ENCODE measurements around the gene MAPK12. TPM values are rescaled to one million over a fixed set of nuclear protein-coding genes. Genes with fewer than 3 reads are reported as not detected.

MAPK12 gene
- total and polyA plus RNA-seq, 9 of the 15 experiments (the other 6 are each of a cell fraction or from before 2014, with no cell fraction given): 0.79 to 71.5 (median 32.8) TPM

DNA sequence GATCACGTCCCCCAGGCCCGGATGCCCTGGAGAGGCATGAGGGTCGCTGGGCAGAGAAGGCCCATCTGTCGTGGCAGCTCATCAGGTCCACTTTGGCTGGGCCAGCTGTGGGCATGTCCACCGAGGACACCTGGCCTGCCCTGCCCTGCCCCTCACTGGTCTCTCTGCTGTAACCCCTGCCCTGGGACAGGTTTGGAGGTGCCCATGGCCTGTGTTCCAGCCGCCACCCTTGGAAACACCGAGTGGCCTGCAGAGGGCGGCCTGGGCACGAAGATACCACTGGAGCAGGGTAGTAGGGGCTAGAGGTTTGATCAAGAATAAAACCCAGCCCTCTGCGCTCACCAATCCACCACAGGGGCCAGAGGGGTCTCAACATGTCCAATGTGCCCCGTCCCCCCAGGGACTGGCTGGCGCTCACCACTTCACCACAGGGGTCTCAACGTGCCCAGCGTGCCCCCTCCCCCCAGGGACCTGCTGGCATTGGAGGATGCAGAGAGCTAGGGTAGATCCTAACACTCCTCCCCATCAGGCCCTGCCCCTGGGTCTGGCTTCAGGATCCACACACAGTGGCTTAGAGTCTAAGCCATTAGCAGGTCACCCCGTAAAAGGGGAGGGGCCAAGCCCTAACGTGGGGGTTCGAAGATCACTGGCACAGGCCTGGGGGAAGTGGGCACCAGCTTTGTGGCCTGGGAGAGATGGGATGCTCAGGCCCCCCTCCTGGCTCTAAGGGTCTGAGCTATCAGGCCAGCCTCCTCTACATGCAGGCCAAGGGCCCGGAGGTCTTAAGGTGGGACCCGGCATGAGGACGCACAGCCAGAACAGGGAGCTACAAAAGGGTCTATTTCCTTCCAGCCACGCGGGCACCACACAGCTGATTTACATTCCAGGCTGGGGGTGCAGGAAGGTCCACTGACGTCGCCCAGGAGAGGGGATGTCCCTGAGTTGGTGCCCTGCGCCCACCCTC is 9.1 kb downstream of the MAPK12 start (continued):
- TF ChIP-seq RBFOX2 (IDR thresholded peaks at IDR 0.05; ENCODE audit: low read depth, low read length): peak; percentile 31; the same call in 1 of the 2 replicates
- TF ChIP-seq BCLAF1 (IDR thresholded peaks at IDR 0.05; ENCODE audit: borderline replicate concordance in 1 of 2, control insufficient read depth in 1 of 2, low read depth in 2 of 2, low read length in 1 of 2): no peak
- TF ChIP-seq HCFC1 (IDR thresholded peaks at IDR 0.05; ENCODE audit: low read depth, low read length): no peak
- no peak for TF ChIP-seq HNRNPUL1 (IDR thresholded peaks at IDR 0.05; ENCODE audit: low read length)
- TF ChIP-seq ZC3H11A (IDR thresholded peaks at IDR 0.05; ENCODE audit: low read depth, low read length): no peak
- TF ChIP-seq NCOA2 (IDR thresholded peaks at IDR 0.05; ENCODE audit: partially characterized antibody in 2 of 2): no peak
- no peak for TF ChIP-seq FOXM1 (IDR thresholded peaks at IDR 0.05; ENCODE audit: low read depth)
- no peak for TF ChIP-seq FOXM1 (CRISPR knock-in tag; IDR thresholded peaks at IDR 0.05; ENCODE audit: low read depth)
- TF ChIP-seq CTCF (IDR thresholded peaks at IDR 0.05 in 2 of 3, conservative IDR thresholded peaks at IDR 0.05 in 1 of 3; ENCODE audit: insufficient read depth in 2 of 3, low read depth in 1 of 3, low read length in 3 of 3): peak; percentile 45 to 46 (median 45)
- peak; percentile 67 for TF ChIP-seq PRDM10 (IDR thresholded peaks at IDR 0.05; ENCODE audit: partially characterized antibody)
- TF ChIP-seq, protein P1, sequence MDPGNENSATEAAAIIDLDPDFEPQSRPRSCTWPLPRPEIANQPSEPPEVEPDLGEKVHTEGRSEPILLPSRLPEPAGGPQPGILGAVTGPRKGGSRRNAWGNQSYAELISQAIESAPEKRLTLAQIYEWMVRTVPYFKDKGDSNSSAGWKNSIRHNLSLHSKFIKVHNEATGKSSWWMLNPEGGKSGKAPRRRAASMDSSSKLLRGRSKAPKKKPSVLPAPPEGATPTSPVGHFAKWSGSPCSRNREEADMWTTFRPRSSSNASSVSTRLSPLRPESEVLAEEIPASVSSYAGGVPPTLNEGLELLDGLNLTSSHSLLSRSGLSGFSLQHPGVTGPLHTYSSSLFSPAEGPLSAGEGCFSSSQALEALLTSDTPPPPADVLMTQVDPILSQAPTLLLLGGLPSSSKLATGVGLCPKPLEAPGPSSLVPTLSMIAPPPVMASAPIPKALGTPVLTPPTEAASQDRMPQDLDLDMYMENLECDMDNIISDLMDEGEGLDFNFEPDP (CRISPR knock-in tag; IDR thresholded peaks at IDR 0.05): no peak
- no peak for TF ChIP-seq SIRT6 (IDR thresholded peaks at IDR 0.05; ENCODE audit: low read depth, low read length)
- TF ChIP-seq RAD21 (CRISPR knock-in tag; conservative IDR thresholded peaks at IDR 0.05 in 1 of 2, IDR thresholded peaks at IDR 0.05 in 1 of 2): peak in 1 of 2 experiments; percentile 38; a peak in 1 of 4 replicates
